LNCaP clone FGC (cell line): ENCODE results near the gene PARD6G.

Source experiments
- DNase-seq: peaks from one replicate; pipeline ENCODE4 v3.0.0-alpha.2; 2011; ENCODE audit warnings: low read depth
- H3K4me3 ChIP-seq: 2 replicates; pipeline ENCODE4 v1.5.1; 2011; ENCODE audit warnings: mild to moderate bottlenecking, low read depth, low read length, control low read depth
- CTCF ChIP-seq: IDR thresholded peaks from 2 replicates; pipeline ENCODE4 v1.5.1; 2012; ENCODE audit warnings: mild to moderate bottlenecking; ENCODE audit not compliant: control insufficient read depth, insufficient read depth; ENCODE audit errors: extremely low read depth

Gene PARD6G

GRCh38 chr18:80176334-80177073, 70.8 kb downstream of the PARD6G start:
- H3K4me3 ChIP-seq = peak overlapping the region; percentile 5; the same call in 1 of the 2 replicates
- peak; percentile 39 for DNase-seq
- no peak for TF ChIP-seq CTCF

- TF ChIP-seq CTCF = no peak
- DNase-seq = no peak
- H3K4me3 ChIP-seq = no peak overlapping the region
Measured at GRCh38 chr18:80175451-80176204, 71.7 kb downstream of the PARD6G start.

- DNase-seq = no peak
- TF ChIP-seq CTCF = no peak
- no peak overlapping the region for H3K4me3 ChIP-seq
Measured at GRCh38 chr18:80173060-80173459, 74.3 kb downstream of the PARD6G start.

- no peak for TF ChIP-seq CTCF
- H3K4me3 ChIP-seq = no peak overlapping the region
- no peak for DNase-seq
Measured at GRCh38 chr18:80172056-80172455, 75.3 kb downstream of the PARD6G start.

GRCh38 chr18:80171054-80171872, 76.1 kb downstream of the PARD6G start:
- TF ChIP-seq CTCF = peak; percentile 91
- no peak for DNase-seq
- H3K4me3 ChIP-seq = no peak overlapping the region

GRCh38 chr18:80170395-80171053, 76.8 kb downstream of the PARD6G start:
- no peak for TF ChIP-seq CTCF
- no peak for DNase-seq
- no peak overlapping the region for H3K4me3 ChIP-seq
